Mesodermal cell (in vitro differentiated cells): ENCODE results near the gene NCAN.

Source experiments
- H3K27ac ChIP-seq: 2 replicates; pipeline ENCODE4 v1.7.0; 2013; ENCODE audit warnings: mild to moderate bottlenecking, low read depth, low read length, moderate library complexity; ENCODE audit not compliant: severe bottlenecking
- H3K36me3 ChIP-seq: 2 replicates; pipeline ENCODE4 v1.7.1; 2013; ENCODE audit warnings: mild to moderate bottlenecking, low read length, moderate library complexity; ENCODE audit not compliant: control insufficient read depth, insufficient read depth
- H3K4me1 ChIP-seq: one replicate; pipeline ENCODE4 v1.7.1; 2013; ENCODE audit warnings: mild to moderate bottlenecking, low read length; ENCODE audit not compliant: insufficient read depth, control insufficient read depth, poor library complexity, severe bottlenecking
- H3K4me3 ChIP-seq: 2 replicates; pipeline ENCODE4 v1.7.0; 2013; ENCODE audit warnings: low read length, control low read depth, mild to moderate bottlenecking; ENCODE audit not compliant: insufficient read depth, poor library complexity, severe bottlenecking; ENCODE audit errors: extremely low read depth
- H3K9me3 ChIP-seq: 2 replicates; pipeline ENCODE4 v1.7.1; 2013; ENCODE audit warnings: mild to moderate bottlenecking, low read length, moderate library complexity; ENCODE audit not compliant: control insufficient read depth
- WGBS, 2 experiments: methylation state at CpG; one replicate each; pipeline ENCODE4 v1.1.5; 2013; ENCODE audit warnings: missing lambda C conversion rate in 2 of 2; ENCODE audit not compliant: insufficient coverage in 2 of 2; 5-methylcytosine and 5-hydroxymethylcytosine counted together

Gene NCAN

GRCh38 chr19:19262190-19263057 lies 50.7 kb downstream of the NCAN start:
- peak overlapping the region; percentile 33 for H3K4me3 ChIP-seq
- H3K9me3 ChIP-seq, result no peaks in the 10 kb centered on the region
- H3K4me1 ChIP-seq, result peaks cover 7% of the 10 kb centered on the region
- H3K27ac ChIP-seq, result no peak overlapping the region
- 4 to 6% methylated on average over 25 to 30 of the region's 31 CpGs for WGBS, 2 experiments
- no peaks in the 10 kb centered on the region for H3K36me3 ChIP-seq

DNA sequence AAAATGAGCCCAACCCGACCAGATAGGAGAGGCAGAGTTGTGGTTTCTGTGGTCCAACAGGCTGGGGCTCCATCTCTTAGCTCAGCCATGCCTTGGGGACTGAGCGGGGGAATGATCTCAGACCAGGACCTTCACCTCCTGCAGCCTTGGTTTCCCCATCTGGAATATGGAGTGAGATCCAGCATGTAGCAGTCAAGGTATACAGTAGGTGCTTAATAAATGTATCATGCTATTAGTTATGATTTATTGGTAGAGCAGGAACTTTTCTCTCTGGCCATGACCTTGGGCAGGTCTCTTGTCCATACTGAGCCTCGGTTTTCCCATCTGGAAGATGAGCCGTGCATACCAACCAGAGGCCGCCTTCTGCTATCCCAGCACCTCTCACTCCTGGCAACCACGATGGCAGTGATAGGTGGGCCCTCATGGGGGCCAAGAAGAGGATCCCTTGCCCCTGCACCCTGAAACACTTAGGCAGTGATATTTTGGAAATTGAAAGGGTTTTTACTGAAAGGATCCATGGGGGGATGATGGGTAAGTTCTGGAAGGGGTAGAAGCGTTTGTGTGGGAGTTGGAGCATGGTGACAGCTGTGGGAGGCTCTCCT lies 52.2 kb downstream of the NCAN start:
- Histone ChIP-seq H3K9me3 (no peaks in the 10 kb centered on the region), H3K4me1 (peaks cover 7% of the 10 kb centered on the region), H3K36me3 (no peaks in the 10 kb centered on the region), H3K27ac (no peak overlapping the region), H3K4me3 (no peak overlapping the region)
- 97% methylated on average over 6 of the region's 7 CpGs for WGBS, 2 experiments

DNA sequence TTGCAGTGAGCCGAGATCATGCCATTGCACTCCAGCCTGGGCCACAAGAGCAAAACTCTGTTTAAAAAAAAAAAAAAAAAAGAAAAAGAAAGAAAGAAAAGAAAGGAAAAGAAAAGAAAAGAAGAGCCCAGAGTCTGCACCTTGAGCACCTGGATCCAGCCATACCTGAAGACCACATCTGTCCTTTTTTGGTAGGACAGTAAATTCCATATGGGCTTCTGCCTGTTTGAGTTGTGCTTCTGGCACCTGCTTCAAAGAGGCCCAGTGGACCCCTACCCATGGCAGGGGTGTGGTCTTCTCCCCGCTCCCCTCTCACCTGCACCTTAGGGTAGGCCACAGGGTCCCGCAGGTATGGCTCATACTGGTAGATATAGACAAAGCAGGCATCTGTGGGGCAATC lies 55.5 kb downstream of the NCAN start:
- Histone ChIP-seq H3K4me3 (no peak overlapping the region), H3K4me1 (peaks cover 4% of the 10 kb centered on the region), H3K36me3 (no peaks in the 10 kb centered on the region), H3K27ac (no peak overlapping the region), H3K9me3 (no peaks in the 10 kb centered on the region)
- 100% methylated on average over 1 of the region's 3 CpGs for WGBS, 2 experiments

DNA sequence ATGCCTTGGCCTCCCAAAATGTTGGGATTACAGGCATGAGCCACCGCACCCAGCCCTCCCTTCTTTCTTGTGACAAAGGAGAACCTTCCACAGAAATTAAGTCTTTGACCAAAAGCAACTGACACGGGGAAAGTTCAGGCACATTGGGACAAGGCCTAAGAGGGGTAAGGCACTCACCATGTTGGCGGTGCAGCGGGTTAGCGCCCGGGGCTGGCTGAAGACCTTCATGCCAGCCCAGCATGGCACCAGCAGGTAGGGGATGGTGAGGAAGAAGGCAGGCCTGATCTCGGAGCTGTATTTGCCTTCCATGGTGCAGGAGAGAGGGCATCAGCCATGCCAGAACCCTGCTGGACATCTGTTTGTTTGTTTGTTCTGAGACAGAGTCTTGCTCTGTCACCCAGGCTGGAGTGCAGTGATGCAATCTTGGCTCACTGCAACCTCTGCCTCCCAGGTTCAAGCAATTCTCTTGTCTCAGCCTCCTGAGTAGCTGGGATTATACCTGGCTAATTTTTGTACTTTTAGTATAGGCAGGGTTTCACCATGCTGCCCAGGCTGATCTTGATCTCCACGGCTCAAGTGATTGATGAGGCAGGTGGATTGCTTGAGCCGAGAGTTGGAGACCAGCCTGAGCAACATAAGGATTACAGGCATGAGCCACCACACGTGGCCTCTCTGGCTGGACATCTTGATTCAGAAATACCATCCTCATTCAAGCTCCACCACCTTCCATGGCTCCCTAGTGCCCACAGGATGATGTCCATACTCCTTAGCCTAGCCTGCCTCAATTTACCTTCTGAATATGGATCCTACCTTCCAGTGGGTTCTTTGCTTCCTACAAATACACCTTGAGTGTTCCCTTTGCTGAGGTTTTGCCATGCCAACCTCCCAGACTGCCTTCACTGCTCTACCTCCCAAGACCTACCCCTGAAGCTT lies 57.0 kb downstream of the NCAN start:
- 90 to 94% methylated on average over 10 of the region's 10 CpGs for WGBS, 2 experiments
- Histone ChIP-seq H3K36me3 (no peaks in the 10 kb centered on the region), H3K9me3 (no peaks in the 10 kb centered on the region), H3K4me3 (no peak overlapping the region), H3K27ac (no peak overlapping the region), H3K4me1 (peaks cover 4% of the 10 kb centered on the region)

DNA sequence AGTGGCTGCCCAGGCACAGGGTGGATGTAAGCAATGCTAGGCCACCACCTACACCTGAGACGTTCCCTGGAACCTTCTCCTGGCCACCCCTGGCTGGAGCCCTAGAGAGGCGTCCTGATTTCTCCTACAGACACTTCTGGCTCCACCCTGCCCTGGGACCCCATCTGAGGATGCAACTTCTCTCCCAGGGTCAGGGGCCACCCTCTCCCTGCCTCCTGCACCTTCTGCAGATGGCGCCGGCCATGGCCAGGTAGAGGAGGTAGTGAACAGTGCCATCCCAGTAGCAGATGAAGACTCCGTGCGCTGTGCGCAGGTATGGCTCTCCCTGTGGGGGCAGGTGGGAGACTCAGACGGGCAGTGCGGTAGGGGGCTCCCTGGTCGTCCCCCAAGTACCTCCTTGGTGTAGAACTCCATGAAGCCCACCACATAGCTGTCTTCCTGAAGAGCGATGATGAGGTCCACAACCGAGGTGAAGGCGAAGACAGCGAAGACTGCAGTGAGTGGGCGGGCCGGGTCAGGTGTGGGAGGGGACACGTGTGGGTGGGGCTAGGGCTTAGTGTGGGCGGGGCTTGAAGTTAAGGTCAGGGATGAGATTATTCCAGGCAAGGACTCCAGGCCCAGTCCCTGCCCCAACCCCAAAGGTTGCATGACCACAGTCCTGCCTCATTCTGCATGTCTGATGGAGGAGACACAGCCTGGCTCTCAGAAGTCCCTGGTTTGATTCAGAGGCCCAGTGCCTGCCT lies 58.4 kb downstream of the NCAN start:
- peaks cover 4% of the 10 kb centered on the region for H3K4me1 ChIP-seq
- WGBS, 2 experiments, result 84 to 90% methylated on average over 11 to 16 of the region's 18 CpGs

DNA sequence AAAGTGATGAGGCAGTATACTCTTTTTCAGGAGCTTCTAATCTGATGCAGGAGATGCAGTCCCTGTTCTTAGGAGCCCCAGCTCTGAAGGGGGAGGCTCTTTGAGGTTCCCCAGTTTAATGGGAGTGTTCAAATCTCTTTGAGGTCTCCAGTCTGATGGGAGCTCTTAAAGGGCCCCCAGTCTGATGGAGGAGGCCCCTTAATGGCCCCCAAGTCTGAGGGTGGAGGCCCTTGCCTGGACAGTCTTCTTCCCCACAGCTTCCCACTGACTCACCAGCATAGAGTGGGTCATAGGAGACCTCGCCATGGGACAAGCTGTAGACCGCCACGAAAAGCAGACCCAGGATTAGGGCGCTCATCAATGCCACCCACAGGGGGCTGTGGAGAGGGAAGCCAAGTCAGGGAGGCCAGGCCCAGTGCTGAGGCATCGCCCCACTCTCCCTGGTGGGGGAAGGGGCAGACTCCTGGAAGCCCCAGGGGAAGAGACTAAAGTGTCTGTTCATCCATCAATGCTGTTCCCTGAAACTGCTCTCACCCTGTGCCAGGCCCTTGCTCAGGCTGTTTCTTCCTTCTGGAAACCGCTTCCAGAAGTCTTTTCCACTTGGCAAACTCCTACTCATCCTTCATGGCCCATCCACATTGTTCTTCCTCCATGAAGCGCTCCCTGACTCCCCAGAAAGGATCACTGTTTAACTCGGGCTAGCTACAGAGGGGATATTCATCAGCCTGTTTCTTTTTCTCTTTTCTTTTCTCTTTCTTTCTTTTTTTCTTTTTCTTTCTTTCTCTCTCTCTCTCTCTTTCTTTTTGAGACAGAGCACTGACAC lies 59.2 kb downstream of the NCAN start:
- WGBS, 2 experiments, result 88 to 98% methylated on average over 4 to 6 of the region's 8 CpGs
- Histone ChIP-seq H3K9me3 (no peaks in the 10 kb centered on the region), H3K36me3 (peaks cover 7% of the 10 kb centered on the region), H3K4me3 (no peak overlapping the region), H3K27ac (no peak overlapping the region), H3K4me1 (peaks cover 7% of the 10 kb centered on the region)

More for the DNA sequence above, 58.4 kb downstream of the NCAN start:
- H3K36me3 ChIP-seq, result peaks cover 3% of the 10 kb centered on the region
- no peak overlapping the region for H3K4me3 ChIP-seq
- H3K27ac ChIP-seq, result no peak overlapping the region
- no peaks in the 10 kb centered on the region for H3K9me3 ChIP-seq

GRCh38 chr19:19271828-19272599 lies 60.3 kb downstream of the NCAN start:
- Histone ChIP-seq H3K36me3 (peaks cover 17% of the 10 kb centered on the region), H3K4me1 (peaks cover 14% of the 10 kb centered on the region), H3K9me3 (no peaks in the 10 kb centered on the region), H3K4me3 (peak overlapping the region; percentile 41), H3K27ac (no peak overlapping the region)
- 96 to 97% methylated on average over 7 of the region's 8 CpGs for WGBS, 2 experiments

GRCh38 chr19:19274146-19274545 lies 62.4 kb downstream of the NCAN start:
- peaks cover 16% of the 10 kb centered on the region for H3K4me1 ChIP-seq
- no peak overlapping the region for H3K27ac ChIP-seq
- H3K36me3 ChIP-seq, result peaks cover 36% of the 10 kb centered on the region
- no peaks in the 10 kb centered on the region for H3K9me3 ChIP-seq
- H3K4me3 ChIP-seq, result no peak overlapping the region
- 85 to 100% methylated on average over 5 to 7 of the region's 8 CpGs for WGBS, 2 experiments
